OCI-LY3 (cell line): ENCODE data around the gene IFT57.

ENCODE experiments used
- EZH2phosphoT487 ChIP-seq: fragments of 200-600 bp; shearing (Covaris generic); IDR thresholded peaks from 2 replicates; pipeline ENCODE4 v1.6.1; 2018; ENCODE audit warnings: antibody characterized with exemption, mixed run types, low read depth
- TF ChIP-seq, protein P1 (sequence below): fragments of 200-600, 300-600 bp; sonication (generic); IDR thresholded peaks from 2 replicates; pipeline ENCODE4 v1.5.1; 2014; ENCODE audit warnings: antibody characterized with exemption, low read length, low read depth

DNA sequence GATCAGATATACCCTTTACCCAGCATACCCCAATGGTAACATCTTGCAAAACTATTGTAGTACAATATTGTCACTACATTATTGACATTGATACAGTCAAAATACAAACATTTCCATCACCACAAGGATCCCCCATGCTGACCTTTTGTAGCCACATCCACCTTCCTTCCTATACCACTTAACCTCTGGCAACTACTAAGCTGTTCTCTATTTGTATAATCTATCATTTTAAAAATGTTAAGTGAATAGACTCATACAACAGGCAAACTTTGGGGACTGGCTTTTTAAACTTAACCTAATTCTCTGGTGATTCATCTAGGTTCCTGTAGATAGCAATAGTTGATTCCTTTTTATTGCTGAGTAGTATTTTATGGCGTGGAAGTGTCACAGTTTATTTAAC lies 29.6 kb upstream of the IFT57 start:
- TF ChIP-seq, protein P1, sequence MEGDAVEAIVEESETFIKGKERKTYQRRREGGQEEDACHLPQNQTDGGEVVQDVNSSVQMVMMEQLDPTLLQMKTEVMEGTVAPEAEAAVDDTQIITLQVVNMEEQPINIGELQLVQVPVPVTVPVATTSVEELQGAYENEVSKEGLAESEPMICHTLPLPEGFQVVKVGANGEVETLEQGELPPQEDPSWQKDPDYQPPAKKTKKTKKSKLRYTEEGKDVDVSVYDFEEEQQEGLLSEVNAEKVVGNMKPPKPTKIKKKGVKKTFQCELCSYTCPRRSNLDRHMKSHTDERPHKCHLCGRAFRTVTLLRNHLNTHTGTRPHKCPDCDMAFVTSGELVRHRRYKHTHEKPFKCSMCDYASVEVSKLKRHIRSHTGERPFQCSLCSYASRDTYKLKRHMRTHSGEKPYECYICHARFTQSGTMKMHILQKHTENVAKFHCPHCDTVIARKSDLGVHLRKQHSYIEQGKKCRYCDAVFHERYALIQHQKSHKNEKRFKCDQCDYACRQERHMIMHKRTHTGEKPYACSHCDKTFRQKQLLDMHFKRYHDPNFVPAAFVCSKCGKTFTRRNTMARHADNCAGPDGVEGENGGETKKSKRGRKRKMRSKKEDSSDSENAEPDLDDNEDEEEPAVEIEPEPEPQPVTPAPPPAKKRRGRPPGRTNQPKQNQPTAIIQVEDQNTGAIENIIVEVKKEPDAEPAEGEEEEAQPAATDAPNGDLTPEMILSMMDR, result no peak
- TF ChIP-seq EZH2phosphoT487, result no peak
